Lower lobe of right lung (tissue), 2 donors: ENCODE measurements around the gene SLC25A43. TPM values are rescaled to one million over a fixed set of nuclear protein-coding genes. Genes with fewer than 3 reads are reported as not detected.
A peak's percentile ranks its signal among the peaks of the same experiment; 100 is the strongest.
"Not testable (repeated sequence)": the region's sequence is repeated elsewhere in the genome, so short reads cannot be mapped to it uniquely, and the experiment has no call there.

Experiments used
- ATAC-seq, 2 donors: fragments of 200-7000 bp; cut with Tn5 transposase; one replicate each; pipeline ENCODE4 v1.9.1; 2020 to 2022; ENCODE audit warnings: mild to moderate bottlenecking in 2 of 2, moderate library complexity in 2 of 2
- DNase-seq: peaks from one replicate; pipeline ENCODE4 v3.0.0-alpha.2; 2020
- H3K27ac ChIP-seq: fragments of 200-600 bp; one replicate; pipeline ENCODE4 v1.8.0; 2022
- H3K27me3 ChIP-seq: fragments of 200-600 bp; one replicate; pipeline ENCODE4 v1.8.0; 2022; ENCODE audit warnings: low read depth
- H3K36me3 ChIP-seq: fragments of 200-600 bp; one replicate; pipeline ENCODE4 v1.8.0; 2022; ENCODE audit warnings: mild to moderate bottlenecking
- H3K4me1 ChIP-seq: fragments of 200-600 bp; one replicate; pipeline ENCODE4 v1.8.0; 2022
- H3K4me3 ChIP-seq: fragments of 200-600 bp; one replicate; pipeline ENCODE4 v1.8.0; 2022; ENCODE audit warnings: mild to moderate bottlenecking
- H3K9me3 ChIP-seq: fragments of 200-600 bp; one replicate; pipeline ENCODE4 v1.8.0; 2022
- intact Hi-C: fragments of 100-400 bp; cut with DNase I; formaldehyde crosslinking; loops from one replicate; pipeline ENCODE4 v1.11.0; 2022
- total RNA-seq: library from RNA; stranded (reverse); fragmentation: NEBNext Ultra II Directional; extraction: Animal tissue kit (Norgen Biotek cat#: 25700); gene quantifications from one replicate; pipeline ENCODE4 v1.2.1, GENCODE V29; 2021
- TF ChIP-seq, protein P1 (sequence below): fragments of 200-600 bp; IDR thresholded peaks from one replicate; pipeline ENCODE4 v1.8.0; 2022; ENCODE audit warnings: antibody characterized with exemption, mild to moderate bottlenecking
- donor health status: DM: no; HTN: yes; CAD: no; lungs with severe emphysema.

The SLC25A43 gene
- total RNA-seq, 1 donor from 2014 or later = 14.9 TPM

DNA sequence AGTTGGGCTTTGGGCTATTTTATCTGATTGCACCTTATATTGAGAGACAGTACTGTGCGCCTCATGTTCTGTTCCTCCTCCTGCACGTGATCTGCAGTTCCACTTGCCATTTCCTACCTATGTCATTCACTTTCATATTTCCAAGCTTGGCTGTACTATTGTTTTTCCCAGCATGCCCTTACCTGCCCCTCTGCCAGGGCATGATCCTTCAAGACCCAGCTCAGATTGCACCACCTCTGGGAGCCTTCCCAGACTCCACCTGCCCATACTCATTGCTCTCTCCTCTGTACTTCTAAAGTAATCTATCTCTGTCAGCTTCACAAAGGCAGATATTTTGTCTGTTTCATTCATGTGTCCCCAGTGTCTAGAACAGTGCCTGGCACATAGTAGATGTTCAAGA lies 80.7 kb downstream of the SLC25A43 start:
- intact Hi-C loops = no loop called here
- no peak overlapping the region for H3K4me3 ChIP-seq
- TF ChIP-seq, protein P1, sequence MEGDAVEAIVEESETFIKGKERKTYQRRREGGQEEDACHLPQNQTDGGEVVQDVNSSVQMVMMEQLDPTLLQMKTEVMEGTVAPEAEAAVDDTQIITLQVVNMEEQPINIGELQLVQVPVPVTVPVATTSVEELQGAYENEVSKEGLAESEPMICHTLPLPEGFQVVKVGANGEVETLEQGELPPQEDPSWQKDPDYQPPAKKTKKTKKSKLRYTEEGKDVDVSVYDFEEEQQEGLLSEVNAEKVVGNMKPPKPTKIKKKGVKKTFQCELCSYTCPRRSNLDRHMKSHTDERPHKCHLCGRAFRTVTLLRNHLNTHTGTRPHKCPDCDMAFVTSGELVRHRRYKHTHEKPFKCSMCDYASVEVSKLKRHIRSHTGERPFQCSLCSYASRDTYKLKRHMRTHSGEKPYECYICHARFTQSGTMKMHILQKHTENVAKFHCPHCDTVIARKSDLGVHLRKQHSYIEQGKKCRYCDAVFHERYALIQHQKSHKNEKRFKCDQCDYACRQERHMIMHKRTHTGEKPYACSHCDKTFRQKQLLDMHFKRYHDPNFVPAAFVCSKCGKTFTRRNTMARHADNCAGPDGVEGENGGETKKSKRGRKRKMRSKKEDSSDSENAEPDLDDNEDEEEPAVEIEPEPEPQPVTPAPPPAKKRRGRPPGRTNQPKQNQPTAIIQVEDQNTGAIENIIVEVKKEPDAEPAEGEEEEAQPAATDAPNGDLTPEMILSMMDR = no peak
- no peaks in the 10 kb centered on the region for H3K27me3 ChIP-seq
- H3K36me3 ChIP-seq = no peaks in the 10 kb centered on the region
- H3K27ac ChIP-seq = no peak overlapping the region
- no peaks in the 10 kb centered on the region for H3K4me1 ChIP-seq
- ATAC-seq = no peak
- no peak for DNase-seq
- H3K9me3 ChIP-seq = no peaks in the 10 kb centered on the region

DNA sequence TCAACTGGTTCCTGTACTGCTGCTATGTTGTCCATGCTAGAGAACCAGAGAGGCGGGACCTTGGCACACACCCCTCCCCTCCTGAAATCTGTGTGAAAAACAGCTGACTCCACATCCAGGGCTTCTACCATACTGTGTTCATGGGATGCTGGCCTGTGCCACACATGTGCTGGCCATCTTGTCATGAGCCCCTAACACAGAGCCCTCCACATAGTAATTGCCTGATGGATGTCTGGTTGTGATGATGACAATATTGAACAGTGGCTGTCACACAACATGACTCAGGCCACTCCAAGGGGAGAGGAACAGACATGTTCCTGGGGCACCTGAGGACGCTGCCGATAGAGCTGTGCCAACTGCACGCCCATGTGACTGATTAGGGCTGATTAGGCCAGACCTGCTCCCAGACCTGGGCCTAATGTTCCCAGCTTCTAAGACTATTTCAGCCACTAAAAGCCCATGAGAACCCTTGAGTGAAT lies 82.2 kb downstream of the SLC25A43 start:
- Histone ChIP-seq H3K27me3 (no peaks in the 10 kb centered on the region), H3K36me3 (no peaks in the 10 kb centered on the region), H3K27ac (no peak overlapping the region), H3K4me3 (no peak overlapping the region), H3K9me3 (no peaks in the 10 kb centered on the region), H3K4me1 (no peaks in the 10 kb centered on the region)
- TF ChIP-seq, protein P1 = no peak
- DNase-seq (peak; percentile 64), ATAC-seq (peak; percentile 84 to 90)
- intact Hi-C loops = no loop called here

DNA sequence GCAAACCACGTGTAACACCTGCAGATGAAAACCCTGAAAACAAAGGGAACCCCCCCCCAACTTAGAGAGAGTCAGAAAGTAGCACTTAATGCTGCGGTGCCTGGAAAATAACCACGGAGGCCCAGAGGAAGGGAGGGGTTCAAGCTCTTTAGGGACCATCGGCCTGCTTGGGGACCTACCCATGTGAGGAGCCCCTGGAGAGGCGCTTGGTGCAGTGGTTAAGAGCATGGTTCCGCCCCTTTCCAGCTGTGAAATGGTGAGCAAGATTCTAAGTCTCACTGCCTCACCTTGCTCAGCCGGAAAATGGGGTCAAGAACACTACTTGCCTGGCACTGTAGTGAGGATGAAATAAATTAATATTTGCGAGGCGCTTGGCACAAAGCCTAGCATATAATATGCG lies 82.9 kb downstream of the SLC25A43 start:
- no peaks in the 10 kb centered on the region for H3K27me3 ChIP-seq
- intact Hi-C loops = no loop called here
- peak overlapping the region; percentile 80 for H3K27ac ChIP-seq
- TF ChIP-seq, protein P1 = no peak
- DNase-seq (no peak), ATAC-seq (no peak)
- no peaks in the 10 kb centered on the region for H3K9me3 ChIP-seq
- no peaks in the 10 kb centered on the region for H3K36me3 ChIP-seq
- H3K4me3 ChIP-seq = peak overlapping the region; percentile 46
- no peaks in the 10 kb centered on the region for H3K4me1 ChIP-seq

DNA sequence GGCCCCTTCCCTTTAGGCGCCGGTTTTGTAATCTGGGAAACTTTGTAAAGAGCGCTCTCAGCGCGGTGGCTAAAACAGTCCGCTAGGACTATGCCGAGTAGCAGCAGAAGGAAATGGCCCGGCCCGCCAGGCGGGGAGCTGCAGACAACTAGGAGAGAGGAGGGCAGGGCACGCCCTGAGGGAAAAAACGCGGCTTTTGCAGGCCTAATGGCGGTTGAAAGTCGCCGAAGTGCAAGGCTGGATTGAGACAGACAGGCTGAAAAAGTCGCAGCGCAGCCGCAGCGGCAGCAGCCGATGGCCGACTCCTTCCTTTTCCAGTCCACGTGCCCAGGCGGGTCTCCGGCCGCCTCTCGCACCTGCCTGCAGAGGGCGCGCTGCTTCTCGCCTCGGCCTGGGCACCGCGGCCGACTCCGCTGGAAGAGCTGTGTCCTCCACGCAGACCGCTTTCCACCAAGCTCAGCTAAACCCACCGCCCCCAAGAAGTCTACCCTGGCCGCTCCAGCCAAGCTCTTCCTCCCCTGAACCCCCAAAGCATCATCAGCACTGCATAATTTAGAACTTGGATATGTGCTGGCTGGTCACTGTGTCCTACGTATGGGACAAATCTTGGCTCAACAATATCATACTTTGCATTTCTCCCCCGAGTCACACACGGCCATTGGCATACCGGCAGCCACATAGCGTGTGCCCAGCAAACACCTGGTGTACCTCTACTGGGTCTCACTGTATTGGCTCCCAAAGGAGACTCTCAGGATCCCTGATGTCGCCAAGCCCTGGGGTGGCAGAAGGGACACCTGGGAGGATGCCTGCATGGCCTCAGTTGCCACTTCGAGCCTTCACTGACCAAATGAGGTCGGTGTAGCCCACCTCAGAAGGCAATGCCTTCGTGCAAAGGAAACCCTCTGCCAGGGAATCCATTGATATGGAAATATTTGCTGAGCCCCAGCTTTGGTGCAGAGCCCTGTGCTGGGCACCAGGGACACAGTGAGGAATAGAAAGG lies 83.6 kb downstream of the SLC25A43 start:
- Histone ChIP-seq H3K9me3 (no peaks in the 10 kb centered on the region), H3K36me3 (no peaks in the 10 kb centered on the region), H3K27me3 (no peaks in the 10 kb centered on the region), H3K4me1 (no peaks in the 10 kb centered on the region), H3K4me3 (peak overlapping the region; percentile 46), H3K27ac (peak overlapping the region; percentile 80)
- intact Hi-C loops = no loop called here
- peak; percentile 82 for DNase-seq
- ATAC-seq = peak; percentile 85 to 94
- TF ChIP-seq, protein P1 = peak; percentile 77

DNA sequence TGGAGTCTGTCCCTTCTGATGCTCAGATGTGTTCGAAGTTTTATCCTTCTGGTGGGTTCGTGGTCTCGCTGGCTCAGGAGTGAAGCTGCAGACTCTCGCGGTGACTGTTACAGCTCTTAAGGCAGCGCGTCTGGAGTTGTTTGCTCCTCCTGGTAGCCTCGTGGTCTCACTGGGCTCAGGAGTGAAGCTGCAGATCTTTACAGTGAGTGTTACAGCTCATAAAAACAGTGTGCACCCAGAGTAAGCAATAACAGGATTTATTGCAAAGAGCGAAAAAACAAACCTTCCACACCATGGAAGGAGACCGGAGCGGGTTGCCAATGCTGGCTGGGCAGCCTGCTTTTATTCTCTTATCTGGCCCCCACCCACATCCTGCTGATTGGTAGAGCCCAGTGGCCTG lies 87.6 kb downstream of the SLC25A43 start:
- no peak for ATAC-seq
- TF ChIP-seq, protein P1 = no peak
- Histone ChIP-seq H3K36me3 (no peaks in the 10 kb centered on the region), H3K27ac (no peak overlapping the region), H3K4me3 (no peak overlapping the region), H3K4me1 (no peaks in the 10 kb centered on the region), H3K27me3 (no peaks in the 10 kb centered on the region), H3K9me3 (no peaks in the 10 kb centered on the region)
- DNase-seq = no peak
- intact Hi-C loops = no loop called here

DNA sequence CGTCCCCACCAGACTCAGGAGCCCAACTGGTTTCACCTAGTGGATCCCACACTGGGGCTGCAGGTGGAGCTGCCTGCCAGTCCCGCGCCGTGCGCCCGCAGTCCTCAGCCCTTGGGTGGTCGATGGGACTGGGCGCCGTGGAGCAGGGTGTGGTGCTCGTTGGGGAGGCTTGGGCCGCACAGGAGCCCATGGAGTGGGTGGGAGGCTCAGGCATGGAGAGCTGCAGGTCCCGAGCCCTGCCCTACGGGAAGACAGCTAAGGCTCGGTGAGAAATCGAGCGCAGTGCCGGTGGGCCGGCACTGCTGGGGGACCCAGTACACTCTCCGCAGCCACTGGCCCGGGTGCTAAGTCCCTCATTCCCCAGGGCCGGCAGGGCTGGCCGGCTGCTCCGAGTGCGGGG lies 88.6 kb downstream of the SLC25A43 start:
- H3K27me3 ChIP-seq, H3K4me1 ChIP-seq, H3K27ac ChIP-seq, H3K9me3 ChIP-seq, ATAC-seq, intact Hi-C loops, H3K4me3 ChIP-seq, H3K36me3 ChIP-seq, DNase-seq: not testable (repeated sequence)
